ENCODE data around the gene CCDC39.

The CCDC39 gene

DNA sequence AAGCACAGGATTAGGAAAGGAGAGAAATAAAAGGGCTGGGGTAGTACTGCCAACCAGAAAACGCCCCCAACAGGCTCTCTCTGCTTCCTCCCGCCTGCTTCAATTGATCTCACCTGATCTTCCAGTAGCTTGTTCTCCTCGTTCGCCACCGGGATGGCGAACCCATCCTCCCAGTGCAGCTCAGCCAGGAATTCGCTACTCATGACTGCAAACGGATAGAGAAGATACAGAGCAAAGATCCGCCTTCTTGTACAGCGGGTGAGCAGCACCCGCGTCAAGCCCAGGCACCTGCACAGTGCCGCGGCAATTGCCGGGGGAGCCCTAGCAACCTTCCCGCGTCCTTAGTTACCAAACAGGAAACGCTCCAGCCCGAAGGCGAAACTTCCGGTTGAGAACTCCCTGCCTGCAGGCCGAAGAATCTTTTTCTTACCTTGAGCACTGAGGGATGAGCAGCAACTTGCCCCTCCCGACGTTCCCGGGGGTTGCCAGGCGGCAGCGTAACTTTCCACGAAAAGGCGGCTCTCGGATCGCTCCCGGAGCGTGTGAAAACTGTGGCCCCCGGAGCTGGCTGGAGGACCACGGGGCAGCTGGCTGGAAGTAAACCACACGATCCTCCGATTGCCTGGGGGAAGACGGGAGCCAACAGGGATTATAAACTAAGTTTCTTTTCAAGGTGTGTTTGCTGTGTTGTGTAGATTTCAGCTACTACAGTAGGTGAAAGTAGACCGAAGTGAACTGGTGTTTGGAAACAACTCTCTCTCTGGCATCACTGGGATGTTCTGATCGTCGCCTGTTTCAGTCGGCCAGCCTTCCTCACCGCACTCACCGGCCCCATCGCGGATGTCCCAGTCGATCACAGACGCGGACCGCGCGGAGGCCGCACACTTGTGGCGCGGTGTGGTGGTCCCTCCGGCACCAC lies at the start of gene CCDC39:
CCDC39 (minus strand) TSS at position 312 of the 919 bp plus-strand sequence; CDS start at position 203, 109 bp downstream.
- H3K4me3 ChIP-seq (ENCODE audit: low read depth, low read length) = peak within 1 kb of the TSS; percentile 63
- in situ Hi-C loops (cut with HindIII; ENCODE audit: low sequenced_read_pairs) = no loop called here
- no peak for TF ChIP-seq CTCF (IDR thresholded peaks at IDR 0.05; ENCODE audit: low read depth, low read length, missing control alignments)
- peak; percentile 20 for DNase-seq (ENCODE audit: low read depth)

DNA sequence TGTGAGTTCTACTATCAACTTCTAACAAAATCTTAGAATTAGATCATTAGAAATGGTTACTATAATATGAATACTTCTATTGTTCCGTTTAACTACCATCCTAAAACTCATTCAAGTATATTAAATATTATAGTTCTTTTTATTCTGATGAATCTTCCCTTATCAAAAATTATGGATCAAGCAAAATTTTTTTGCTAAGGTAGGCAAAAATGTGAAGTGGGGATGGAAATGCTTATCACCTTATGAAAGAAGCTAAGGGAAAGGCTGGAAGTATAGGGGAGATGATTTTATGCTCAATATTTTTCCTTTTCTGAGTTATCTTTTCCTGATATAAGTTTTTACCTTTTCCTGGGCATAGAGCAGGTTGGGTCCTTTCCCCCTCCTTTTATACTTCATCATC lies 40.7 kb upstream of the CCDC39 start:
- no peak for TF ChIP-seq CTCF (IDR thresholded peaks at IDR 0.05; ENCODE audit: low read depth, low read length, missing control alignments)
- in situ Hi-C loops (cut with HindIII; ENCODE audit: low sequenced_read_pairs) = no loop called here

DNA sequence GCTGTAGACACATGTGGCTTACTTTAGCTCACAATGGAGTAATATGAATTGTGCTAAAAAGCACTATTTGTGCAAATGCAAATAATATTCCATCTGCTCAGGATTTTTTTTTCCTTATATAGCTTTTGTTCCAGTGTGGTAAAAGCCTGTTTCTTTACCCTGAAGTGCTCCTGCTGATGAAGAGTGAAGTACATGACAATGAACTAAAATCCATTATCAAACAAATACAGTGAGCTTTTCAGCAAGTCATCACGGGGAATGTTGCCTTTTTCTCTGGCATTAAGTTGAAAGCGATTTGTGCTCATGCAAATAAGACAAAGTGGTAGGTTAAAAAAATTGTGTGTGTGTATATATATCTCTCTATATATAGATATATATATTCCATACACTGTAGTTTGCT lies 28.6 kb upstream of the CCDC39 start:
- no peak overlapping the region for H3K4me3 ChIP-seq (ENCODE audit: low read depth, low read length)
- in situ Hi-C loops (cut with HindIII; ENCODE audit: low sequenced_read_pairs) = no loop called here
- DNase-seq (ENCODE audit: low read depth) = no peak
- TF ChIP-seq CTCF (IDR thresholded peaks at IDR 0.05; ENCODE audit: low read depth, low read length, missing control alignments) = no peak

More for the DNA sequence above, 40.7 kb upstream of the CCDC39 start:
- DNase-seq (ENCODE audit: low read depth) = no peak
- H3K4me3 ChIP-seq (ENCODE audit: low read depth, low read length) = no peak overlapping the region

GRCh38 chr3:180705619-180706018 lies 26.3 kb upstream of the CCDC39 start:
- in situ Hi-C loops (cut with HindIII; ENCODE audit: low sequenced_read_pairs) = no loop called here
- no peak overlapping the region for H3K4me3 ChIP-seq (ENCODE audit: low read depth, low read length)
- no peak for TF ChIP-seq CTCF (IDR thresholded peaks at IDR 0.05; ENCODE audit: low read depth, low read length, missing control alignments)
- no peak for DNase-seq (ENCODE audit: low read depth)

DNA sequence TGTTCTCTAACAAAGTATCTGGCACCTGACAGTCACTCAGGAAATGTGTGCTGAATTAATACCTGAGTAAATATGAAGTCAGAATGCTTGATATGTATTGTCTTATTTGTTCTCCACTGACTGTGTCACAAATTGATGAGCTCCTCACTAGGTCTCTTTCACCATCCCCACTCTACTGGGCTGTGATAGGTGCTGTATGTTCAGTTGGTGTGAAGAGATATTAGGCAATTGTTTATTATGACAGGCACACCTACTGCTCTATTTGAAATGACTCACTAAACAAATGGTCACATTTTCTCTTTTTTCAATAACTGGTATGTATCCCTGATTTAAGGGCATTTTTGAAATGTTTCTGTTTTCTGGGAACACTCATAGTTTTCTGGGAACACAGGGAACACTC lies 25.2 kb upstream of the CCDC39 start:
- in situ Hi-C loops (cut with HindIII; ENCODE audit: low sequenced_read_pairs) = no loop called here
- TF ChIP-seq CTCF (IDR thresholded peaks at IDR 0.05; ENCODE audit: low read depth, low read length, missing control alignments) = no peak
- DNase-seq (ENCODE audit: low read depth) = no peak
- no peak overlapping the region for H3K4me3 ChIP-seq (ENCODE audit: low read depth, low read length)

DNA sequence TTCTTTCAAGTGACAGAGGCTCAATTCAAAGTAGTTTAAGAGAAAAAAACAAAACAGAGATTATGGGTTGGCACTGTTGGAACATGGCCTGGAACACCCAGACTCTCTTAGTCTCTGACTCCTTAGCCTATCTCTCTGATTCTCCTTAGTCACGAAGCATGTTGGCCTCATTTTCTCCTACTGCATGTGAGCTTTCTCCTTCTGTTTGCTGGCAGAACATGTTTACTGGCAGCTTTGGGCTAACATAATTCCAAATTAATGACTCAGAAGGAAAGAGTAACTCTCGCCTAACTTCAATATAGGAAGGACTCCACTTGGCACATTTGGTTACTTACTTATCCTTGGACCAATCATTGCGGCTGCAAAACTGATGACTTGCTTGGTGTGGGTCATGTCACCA lies 21.7 kb upstream of the CCDC39 start:
- no peak overlapping the region for H3K4me3 ChIP-seq (ENCODE audit: low read depth, low read length)
- TF ChIP-seq CTCF (IDR thresholded peaks at IDR 0.05; ENCODE audit: low read depth, low read length, missing control alignments) = no peak
- in situ Hi-C loops (cut with HindIII; ENCODE audit: low sequenced_read_pairs) = no loop called here
- DNase-seq (ENCODE audit: low read depth) = no peak
